Measurements from ENCODE around the gene CCDC183.

CCDC183 gene

DNA sequence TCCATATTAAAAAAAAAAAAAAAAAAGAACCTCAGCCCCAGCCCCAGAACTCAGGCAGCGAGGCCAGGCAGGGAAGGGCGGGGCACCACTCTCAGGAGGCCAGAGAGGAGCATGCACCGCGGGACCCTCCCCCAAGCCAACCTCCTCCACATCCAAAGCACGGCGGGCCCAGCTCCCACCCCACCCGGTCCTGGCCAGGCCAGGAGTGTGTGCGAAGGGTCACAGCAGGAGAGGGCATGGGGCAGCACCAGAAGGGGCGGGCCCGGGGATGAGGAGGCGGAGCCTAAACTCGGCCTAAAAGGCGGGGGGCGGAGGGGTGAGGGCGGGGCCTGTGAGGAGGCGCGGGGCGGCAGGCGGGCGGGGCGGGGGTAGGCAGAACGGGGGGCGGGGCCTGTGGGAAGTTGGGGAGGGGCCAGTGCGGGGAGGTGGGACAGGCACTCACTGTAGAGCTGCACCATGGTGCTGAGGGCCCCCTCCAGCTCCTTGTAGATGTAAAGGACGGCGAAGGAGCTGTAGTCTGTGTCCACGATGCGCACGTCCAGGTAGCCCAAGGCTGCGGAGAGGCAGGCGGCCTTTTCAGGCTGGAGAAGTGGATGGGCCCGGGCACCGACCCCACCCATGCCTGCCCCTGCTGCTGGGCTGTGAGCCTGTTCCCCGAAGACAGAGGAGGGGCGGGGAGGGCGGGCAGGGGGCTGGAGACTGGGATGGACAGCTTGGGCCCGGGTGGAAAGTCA is 33.1 kb upstream of the CCDC183 start:
- H3K9me2 ChIP-seq (ENCODE audit: low read depth, low read length) = no peaks in the 10 kb centered on the region
- H3K79me2 ChIP-seq (ENCODE audit: insufficient read depth, low read length) = no peaks in the 10 kb centered on the region
- H3K9me3 ChIP-seq (ENCODE audit: low read length) = no peaks in the 10 kb centered on the region
- H3K27ac ChIP-seq (ENCODE audit: low read depth, low read length, poor library complexity, severe bottlenecking) = no peak overlapping the region
- TF ChIP-seq CTCF (IDR thresholded peaks at IDR 0.05; ENCODE audit: low read length) (no peak), EZH2 (IDR thresholded peaks at IDR 0.05; ENCODE audit: borderline replicate concordance, low read length) (no peak)
- H3K4me3 ChIP-seq (ENCODE audit: low read depth, low read length, poor library complexity, severe bottlenecking) = no peak overlapping the region
- H3K9ac ChIP-seq (ENCODE audit: low read length) = no peak overlapping the region
- no peak overlapping the region for H2AFZ ChIP-seq (ENCODE audit: low read length)
- H3K27me3 ChIP-seq (ENCODE audit: insufficient read depth, low read length) = peaks cover 7% of the 10 kb centered on the region; the same call in 1 of the 2 replicates
- H4K20me1 ChIP-seq (ENCODE audit: insufficient read depth, low read length) = no peaks in the 10 kb centered on the region
- H3K4me1 ChIP-seq (ENCODE audit: insufficient read depth, low read length, severe bottlenecking) = no peaks in the 10 kb centered on the region
- H3F3A ChIP-seq (ENCODE audit: insufficient read depth, low read length) = no peaks in the 10 kb centered on the region
- H3K36me3 ChIP-seq (ENCODE audit: insufficient read depth, low read length) = no peaks in the 10 kb centered on the region
- H3K4me2 ChIP-seq (ENCODE audit: low read length) = peak overlapping the region; percentile 26; the same call in 1 of the 2 replicates

DNA sequence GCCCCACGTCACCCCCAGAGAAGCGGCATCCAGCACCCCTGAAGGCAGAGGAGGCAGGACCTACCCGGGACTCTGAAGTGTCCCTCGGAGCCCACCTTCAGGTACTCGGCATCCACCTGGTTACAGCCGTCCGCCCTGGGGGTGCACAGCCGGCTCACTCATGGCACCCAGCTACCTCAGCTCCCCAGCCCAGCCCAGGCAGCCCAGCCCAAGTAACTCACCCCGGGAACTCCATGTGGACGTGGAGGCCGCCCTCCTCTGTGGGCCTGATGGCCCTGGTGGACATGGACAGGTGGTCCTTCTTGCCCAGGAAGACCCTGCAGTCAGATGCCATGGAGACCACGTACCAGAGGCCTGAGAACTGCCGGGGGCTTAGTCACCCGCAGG is 32.5 kb upstream of the CCDC183 start:
- Histone ChIP-seq H3K4me3 (ENCODE audit: low read depth, low read length, poor library complexity, severe bottlenecking) (no peak overlapping the region), H3K79me2 (ENCODE audit: insufficient read depth, low read length) (no peaks in the 10 kb centered on the region), H3K27me3 (ENCODE audit: insufficient read depth, low read length) (0 out of 2 replicates have a peak, but pooled peaks cover 7% of the 10 kb centered on the region), H3K9me3 (ENCODE audit: low read length) (no peaks in the 10 kb centered on the region), H3K36me3 (ENCODE audit: insufficient read depth, low read length) (no peaks in the 10 kb centered on the region), H3K4me1 (ENCODE audit: insufficient read depth, low read length, severe bottlenecking) (no peaks in the 10 kb centered on the region), H4K20me1 (ENCODE audit: insufficient read depth, low read length) (no peaks in the 10 kb centered on the region), H3F3A (ENCODE audit: insufficient read depth, low read length) (no peaks in the 10 kb centered on the region), H2AFZ (ENCODE audit: low read length) (no peak overlapping the region), H3K9me2 (ENCODE audit: low read depth, low read length) (no peaks in the 10 kb centered on the region), H3K4me2 (ENCODE audit: low read length) (no peak overlapping the region), H3K9ac (ENCODE audit: low read length) (no peak overlapping the region), H3K27ac (ENCODE audit: low read depth, low read length, poor library complexity, severe bottlenecking) (no peak overlapping the region)
- TF ChIP-seq EZH2 (IDR thresholded peaks at IDR 0.05; ENCODE audit: borderline replicate concordance, low read length) (no peak), CTCF (IDR thresholded peaks at IDR 0.05; ENCODE audit: low read length) (no peak)

DNA sequence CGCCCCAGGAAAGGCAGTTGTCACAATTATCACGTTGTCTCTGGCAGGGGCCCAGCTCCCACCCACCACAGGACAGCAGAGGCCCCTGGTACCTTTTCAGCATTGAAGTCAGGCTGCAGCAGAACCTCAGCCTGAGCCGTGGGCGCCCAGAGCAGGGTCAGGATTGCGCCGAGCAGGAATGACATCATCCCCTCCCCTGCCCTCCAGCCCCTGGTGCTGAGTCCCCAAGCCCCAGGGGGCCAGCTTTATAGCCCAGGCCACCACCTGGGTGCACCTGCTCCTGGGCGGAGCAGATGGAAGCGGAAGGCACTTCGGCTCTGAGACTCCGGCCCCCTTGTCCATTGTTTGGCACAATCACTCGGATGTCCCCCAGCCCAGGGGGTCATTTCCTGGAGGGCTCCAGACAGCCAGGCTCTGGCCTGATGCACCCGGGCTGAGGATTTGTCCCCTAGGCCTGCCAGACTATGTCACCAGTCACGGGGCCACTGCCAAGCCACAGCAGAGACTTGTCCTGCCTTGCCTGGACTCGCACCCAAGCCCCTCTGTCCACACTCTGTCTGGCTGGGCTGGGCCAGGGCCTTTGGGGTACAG is 31.7 kb upstream of the CCDC183 start, which contains the start of gene LCN15:
TSS of gene LCN15 (minus strand) at position 218 of the 591 bp plus-strand sequence. CDS start at position 188, 30 bp downstream.
- Histone ChIP-seq H3K4me2 (ENCODE audit: low read length) (no peak within 1 kb of the TSS), H3K4me3 (ENCODE audit: low read depth, low read length, poor library complexity, severe bottlenecking) (no peak within 1 kb of the TSS), H3K9me2 (ENCODE audit: low read depth, low read length) (no peaks in the 10 kb centered on the region), H3K79me2 (ENCODE audit: insufficient read depth, low read length) (no peaks in the 10 kb centered on the region), H3K9ac (ENCODE audit: low read length) (no peak within 1 kb of the TSS), H3K4me1 (ENCODE audit: insufficient read depth, low read length, severe bottlenecking) (no peaks in the 10 kb centered on the region), H4K20me1 (ENCODE audit: insufficient read depth, low read length) (no peaks in the 10 kb centered on the region), H3K27ac (ENCODE audit: low read depth, low read length, poor library complexity, severe bottlenecking) (no peak within 1 kb of the TSS), H3K9me3 (ENCODE audit: low read length) (no peaks in the 10 kb centered on the region), H2AFZ (ENCODE audit: low read length) (no peak within 1 kb of the TSS), H3K36me3 (ENCODE audit: insufficient read depth, low read length) (no peaks in the 10 kb centered on the region), H3F3A (ENCODE audit: insufficient read depth, low read length) (no peaks in the 10 kb centered on the region), H3K27me3 (ENCODE audit: insufficient read depth, low read length) (0 out of 2 replicates have a peak, but pooled peaks cover 7% of the 10 kb centered on the region)
- TF ChIP-seq EZH2 (IDR thresholded peaks at IDR 0.05; ENCODE audit: borderline replicate concordance, low read length) = no peak
